Measurements from ENCODE around the gene PADI2. TPM values are rescaled to one million over a fixed set of nuclear protein-coding genes. Genes with fewer than 3 reads are reported as not detected.

Gene PADI2
- total RNA-seq, 2 experiments from 2014 or later: 0.25 to 0.30 TPM

- Histone ChIP-seq H3K27me3 (ENCODE audit: control insufficient read depth in 1 of 2, insufficient read depth in 2 of 2, low read length in 2 of 2) (no peaks in the 10 kb centered on the region), H3K27ac (ENCODE audit: low read depth in 1 of 2, low read length in 2 of 2) (no peak overlapping the region), H3K4me3 (ENCODE audit: low read length) (no peak overlapping the region), H3K9me3 (ENCODE audit: control insufficient read depth in 1 of 2, insufficient read depth in 1 of 2, low read length in 2 of 2) (peaks cover 0 to 4% of the 10 kb centered on the region in 2 experiments), H3K4me1 (ENCODE audit: insufficient read depth, low read length) (no peaks in the 10 kb centered on the region), H3K36me3 (ENCODE audit: insufficient read depth, low read length) (no peaks in the 10 kb centered on the region)
- Mint-ChIP-seq H3K4me1 (ENCODE audit: low read depth) (no peaks in the 10 kb centered on the region), H3K27me3 (no peaks in the 10 kb centered on the region), H3K36me3 (ENCODE audit: low read depth) (no peaks in the 10 kb centered on the region), H3K9me3 (no peaks in the 10 kb centered on the region), H3K4me3 (no peak overlapping the region), H3K27ac (no peak overlapping the region)
- POLR2A ChIA-PET: no interaction called here
- ATAC-seq (ENCODE audit: poor library complexity) (no peak), DNase-seq (no peak)
- intact Hi-C loops (cut with DNase I, micrococcal nuclease): no loop called here
- CTCF ChIA-PET: no interaction called here
- no peak for TF ChIP-seq CTCF (IDR thresholded peaks at IDR 0.05)
Observed at GRCh38 chr1:17091252-17091651, 28.0 kb downstream of the PADI2 start.

GRCh38 chr1:17089506-17089905 lies 29.7 kb downstream of the PADI2 start:
- no peaks in the 10 kb centered on the region for H3K36me3 ChIP-seq (ENCODE audit: insufficient read depth, low read length)
- Mint-ChIP-seq H3K4me1 (ENCODE audit: low read depth) (no peaks in the 10 kb centered on the region), H3K9me3 (no peaks in the 10 kb centered on the region), H3K4me3 (no peak overlapping the region), H3K27me3 (no peaks in the 10 kb centered on the region), H3K36me3 (ENCODE audit: low read depth) (no peaks in the 10 kb centered on the region), H3K27ac (no peak overlapping the region)
- peaks cover 0 to 4% of the 10 kb centered on the region in 2 experiments for H3K9me3 ChIP-seq (ENCODE audit: control insufficient read depth in 1 of 2, insufficient read depth in 1 of 2, low read length in 2 of 2)
- ChIA-PET CTCF (no interaction called here), POLR2A (no interaction called here)
- no peaks in the 10 kb centered on the region for H3K27me3 ChIP-seq (ENCODE audit: control insufficient read depth in 1 of 2, insufficient read depth in 2 of 2, low read length in 2 of 2)
- no peak for TF ChIP-seq CTCF (IDR thresholded peaks at IDR 0.05)
- no peak overlapping the region for H3K27ac ChIP-seq (ENCODE audit: low read depth in 1 of 2, low read length in 2 of 2)
- H3K4me1 ChIP-seq (ENCODE audit: insufficient read depth, low read length): no peaks in the 10 kb centered on the region
- DNase-seq (no peak), ATAC-seq (ENCODE audit: poor library complexity) (no peak)
- H3K4me3 ChIP-seq (ENCODE audit: low read length): no peak overlapping the region
- intact Hi-C loops (cut with DNase I, micrococcal nuclease): no loop called here

- no peaks in the 10 kb centered on the region for H3K36me3 Mint-ChIP-seq (ENCODE audit: low read depth)
- no peak for TF ChIP-seq CTCF (IDR thresholded peaks at IDR 0.05)
- no peaks in the 10 kb centered on the region for H3K4me1 Mint-ChIP-seq (ENCODE audit: low read depth)
- Histone ChIP-seq H3K4me3 (ENCODE audit: low read length) (no peak overlapping the region), H3K27ac (ENCODE audit: low read depth in 1 of 2, low read length in 2 of 2) (no peak overlapping the region), H3K36me3 (ENCODE audit: insufficient read depth, low read length) (no peaks in the 10 kb centered on the region), H3K27me3 (ENCODE audit: control insufficient read depth in 1 of 2, insufficient read depth in 2 of 2, low read length in 2 of 2) (no peaks in the 10 kb centered on the region), H3K4me1 (ENCODE audit: insufficient read depth, low read length) (no peaks in the 10 kb centered on the region), H3K9me3 (ENCODE audit: control insufficient read depth in 1 of 2, insufficient read depth in 1 of 2, low read length in 2 of 2) (no peaks in the 10 kb centered on the region)
- ChIA-PET CTCF (no interaction called here), POLR2A (no interaction called here)
- ATAC-seq (ENCODE audit: poor library complexity) (no peak), DNase-seq (no peak)
- H3K27me3 Mint-ChIP-seq: no peaks in the 10 kb centered on the region
- H3K9me3 Mint-ChIP-seq: no peaks in the 10 kb centered on the region
- no peak overlapping the region for H3K4me3 Mint-ChIP-seq
- intact Hi-C loops (cut with DNase I, micrococcal nuclease): no loop called here
- no peak overlapping the region for H3K27ac Mint-ChIP-seq
Observed at GRCh38 chr1:17086751-17087150, 32.5 kb downstream of the PADI2 start.
